NCI-H460 (cell line): ENCODE results near the gene ERBIN. TPM values are rescaled to one million over a fixed set of nuclear protein-coding genes. Genes with fewer than 3 reads are reported as not detected.

Experiments
- DNase-seq: peaks from one replicate; pipeline ENCODE4 v3.0.0-alpha.2; 2016; ENCODE audit warnings: low read depth; ENCODE audit errors: extremely low read depth
- small RNA-seq, 2 experiments: library from RNA; depleted of rRNA; stranded (forward); fragments of <200 nt; gene quantifications; one replicate each; pipeline ENCODE3, GENCODE V24; 2014
- total RNA-seq: library from RNA; depleted of rRNA; stranded (reverse); fragments of >200 nt; shearing (Covaris generic); gene quantifications from 2 replicates; pipeline ENCODE4 v1.2.3, GENCODE V29; 2014; rRNA removed

The ERBIN gene
- total RNA-seq, 1 experiment from 2014 or later: 89.4 TPM

DNA sequence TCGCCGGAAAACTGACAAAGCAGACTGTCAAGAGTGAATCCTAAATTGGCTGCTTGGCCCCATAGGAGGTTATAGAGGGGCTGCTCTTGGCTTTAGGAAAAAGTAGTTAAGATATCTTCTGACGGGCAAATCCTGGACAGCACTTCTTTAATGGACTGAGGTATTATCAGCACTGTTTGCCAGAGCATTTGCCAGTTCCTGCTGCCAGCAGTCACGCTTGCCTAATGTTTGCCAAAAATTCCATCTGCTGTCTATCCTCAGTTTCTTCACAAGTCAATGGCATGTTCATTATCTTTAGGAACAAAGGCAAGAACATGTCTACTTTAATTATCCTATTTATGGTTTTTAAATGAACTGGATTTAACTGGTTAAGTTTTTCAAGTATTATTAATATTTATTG lies 191.9 kb downstream of the ERBIN start:
- no peak for DNase-seq

- no peak for DNase-seq
Observed at GRCh38 chr5:66122379-66123034, 196.1 kb downstream of the ERBIN start.

DNA sequence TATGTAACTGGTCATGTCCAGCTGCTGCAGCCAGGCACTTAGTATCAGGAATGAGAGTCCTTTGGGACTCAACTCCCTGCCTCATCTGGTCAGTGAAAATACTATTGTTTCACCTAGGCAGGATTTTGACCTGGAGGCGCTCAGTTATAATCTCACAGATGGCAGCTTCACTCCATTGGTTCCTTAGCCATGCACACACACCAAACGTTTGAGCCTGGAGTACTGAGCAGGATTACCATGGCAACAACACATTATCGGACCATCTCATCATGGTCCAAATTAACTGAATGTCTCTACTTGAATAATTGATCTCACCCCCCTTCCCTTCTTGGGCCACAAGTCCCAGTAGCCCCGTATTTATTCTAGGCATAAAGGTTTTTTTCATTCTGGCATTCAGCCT lies 202.8 kb downstream of the ERBIN start:
- no peak for DNase-seq

- no peak for DNase-seq
Observed at GRCh38 chr5:66130493-66130892, 204.1 kb downstream of the ERBIN start.

Small RNA genes within 50 kb of the gene (small RNA-seq; reads per million reads assigned to genes)
- gene RF00598: 0 reads per million in 2 experiments

Other genes starting within 250 kb of the ERBIN start
- gene SGTB, start 204.5 kb upstream of the ERBIN start, total RNA-seq: 26.0 and 30.3 TPM in 2 replicates
- gene NLN, start 204.4 kb upstream of the ERBIN start, total RNA-seq: 85.8 and 89.5 TPM in 2 replicates
- gene SREK1, start 217.7 kb downstream of the ERBIN start, total RNA-seq: 47.3 and 71.4 TPM in 2 replicates